HepG2 (cell line): ENCODE measurements around the gene WNT3. TPM values are rescaled to one million over a fixed set of nuclear protein-coding genes. Genes with fewer than 3 reads are reported as not detected.

Experiments
- ZNF292 ChIP-seq: sonication (generic); formaldehyde crosslinking; IDR thresholded peaks from 2 replicates; pipeline ENCODE4 v1.8.1; 2022; ENCODE audit warnings: mild to moderate bottlenecking, low read depth, missing genetic modification reagents, borderline replicate concordance
- ZNF563 ChIP-seq: sonication (generic); formaldehyde crosslinking; IDR thresholded peaks from 2 replicates; pipeline ENCODE4 v1.8.0; 2022; ENCODE audit warnings: mild to moderate bottlenecking, moderate library complexity, missing genetic modification reagents
- ZNF569 ChIP-seq: sonication (generic); formaldehyde crosslinking; IDR thresholded peaks from 2 replicates; pipeline ENCODE4 v1.5.0; 2020; ENCODE audit warnings: mild to moderate bottlenecking, missing genetic modification reagents, moderate library complexity, borderline replicate concordance
- ZNF749 ChIP-seq: sonication (generic); formaldehyde crosslinking; IDR thresholded peaks from 2 replicates; pipeline ENCODE4 v1.8.0; 2022; ENCODE audit warnings: mild to moderate bottlenecking, missing genetic modification reagents, moderate library complexity, borderline replicate concordance
- polyA plus RNA-seq, 8 experiments: library from polyadenylated mRNA; depleted of rRNA in 3 of 8; stranded (reverse) in 7 of 8; unstranded in 1 of 8; fragments of >200 nt; fragmentation: Illumina TruSeq in 4 of 8; extraction: Trizol in 4 of 8; gene quantifications; 2 replicates each; pipeline versions ENCODE4 v1.2.1 to v1.2.3, GENCODE V29; 2011 to 2016; ENCODE audit warnings: low read depth in 4 of 8, missing spikeins in 1 of 8, mixed read lengths in 1 of 8; ENCODE audit not compliant: insufficient read depth in 1 of 8
- total RNA-seq, 5 experiments: library from RNA; depleted of rRNA; stranded (reverse); fragments of >200 nt; fragmentation: Illumina TruSeq; extraction: Trizol; gene quantifications; 2 replicates each; pipeline ENCODE4 v1.2.3, GENCODE V29; 2016; ENCODE audit warnings: low read depth in 1 of 5
- TF ChIP-seq, protein P1 (sequence below), 2 experiments: sonication (generic) in 1 of 2; formaldehyde crosslinking in 1 of 2; IDR thresholded peaks; 2 replicates each; pipeline versions ENCODE4 v1.6.1 to v1.9.0; 2014 to 2022; ENCODE audit warnings: antibody characterized with exemption in 1 of 2, borderline replicate concordance in 1 of 2, inconsistent platforms in 1 of 2, low read depth in 1 of 2, missing genetic modification reagents in 1 of 2
- TF ChIP-seq, protein P2 (sequence below): sonication (generic); formaldehyde crosslinking; IDR thresholded peaks from 2 replicates; pipeline ENCODE4 v1.8.1; 2023; ENCODE audit warnings: mild to moderate bottlenecking, missing genetic modification reagents
- TF ChIP-seq, protein P3 (sequence below): sonication (generic); formaldehyde crosslinking; IDR thresholded peaks from 2 replicates; pipeline ENCODE4 v1.9.0; 2021; ENCODE audit warnings: missing genetic modification reagents, borderline replicate concordance
- TF ChIP-seq, protein P4 (sequence below): sonication (generic); formaldehyde crosslinking; IDR thresholded peaks from 2 replicates; pipeline ENCODE4 v1.5.0; 2020; ENCODE audit warnings: mild to moderate bottlenecking, missing genetic modification reagents, moderate library complexity
- TF ChIP-seq, protein P5 (sequence below): IDR thresholded peaks from 2 replicates; pipeline ENCODE4 v1.6.1; 2018; ENCODE audit warnings: missing genetic modification reagents
- TF ChIP-seq, protein P6 (sequence below): sonication (generic); formaldehyde crosslinking; IDR thresholded peaks from 2 replicates; pipeline ENCODE4 v1.5.0; 2020; ENCODE audit warnings: mild to moderate bottlenecking, missing genetic modification reagents, borderline replicate concordance

WNT3 gene
- total and polyA plus RNA-seq, 2 of the 13 experiments (the other 11 are each of a cell fraction or from before 2014, with no cell fraction given) = 8.5 to 10.3 TPM

DNA sequence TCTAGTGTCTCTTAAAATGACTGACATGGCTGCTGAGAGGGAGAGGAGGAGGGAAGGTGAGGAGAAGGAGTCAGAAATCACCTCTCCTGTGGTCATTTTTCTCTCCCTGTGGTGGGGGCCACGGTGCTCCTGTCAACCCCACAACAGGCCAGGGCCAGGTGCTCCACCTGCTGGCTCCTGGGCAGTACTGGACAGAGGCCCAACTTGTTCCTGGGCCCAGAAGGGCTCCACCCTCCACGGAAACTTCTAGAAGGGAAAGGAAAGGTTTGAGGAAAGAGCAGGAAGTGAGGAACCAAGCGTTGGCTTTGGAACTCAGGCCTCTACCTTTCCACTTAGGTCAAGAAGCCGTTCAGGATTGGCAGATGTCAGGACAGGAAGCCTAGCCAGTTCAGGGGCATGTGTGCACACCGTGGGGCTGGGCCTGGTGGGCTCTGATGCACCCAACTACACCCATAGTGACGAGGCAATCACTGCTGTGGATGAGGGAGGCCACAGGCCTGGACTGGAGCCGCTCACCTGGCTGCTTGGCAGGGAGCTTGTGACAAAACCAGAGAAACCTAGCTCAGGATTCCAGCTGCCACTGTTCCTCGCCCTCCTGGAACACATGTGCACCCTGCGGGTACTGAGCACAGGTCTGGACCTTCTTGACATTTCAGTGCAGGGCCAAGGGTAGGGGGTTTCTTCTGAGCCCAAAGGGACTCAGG is 36.1 kb downstream of the WNT3 start (continued):
- TF ChIP-seq, protein P1, sequence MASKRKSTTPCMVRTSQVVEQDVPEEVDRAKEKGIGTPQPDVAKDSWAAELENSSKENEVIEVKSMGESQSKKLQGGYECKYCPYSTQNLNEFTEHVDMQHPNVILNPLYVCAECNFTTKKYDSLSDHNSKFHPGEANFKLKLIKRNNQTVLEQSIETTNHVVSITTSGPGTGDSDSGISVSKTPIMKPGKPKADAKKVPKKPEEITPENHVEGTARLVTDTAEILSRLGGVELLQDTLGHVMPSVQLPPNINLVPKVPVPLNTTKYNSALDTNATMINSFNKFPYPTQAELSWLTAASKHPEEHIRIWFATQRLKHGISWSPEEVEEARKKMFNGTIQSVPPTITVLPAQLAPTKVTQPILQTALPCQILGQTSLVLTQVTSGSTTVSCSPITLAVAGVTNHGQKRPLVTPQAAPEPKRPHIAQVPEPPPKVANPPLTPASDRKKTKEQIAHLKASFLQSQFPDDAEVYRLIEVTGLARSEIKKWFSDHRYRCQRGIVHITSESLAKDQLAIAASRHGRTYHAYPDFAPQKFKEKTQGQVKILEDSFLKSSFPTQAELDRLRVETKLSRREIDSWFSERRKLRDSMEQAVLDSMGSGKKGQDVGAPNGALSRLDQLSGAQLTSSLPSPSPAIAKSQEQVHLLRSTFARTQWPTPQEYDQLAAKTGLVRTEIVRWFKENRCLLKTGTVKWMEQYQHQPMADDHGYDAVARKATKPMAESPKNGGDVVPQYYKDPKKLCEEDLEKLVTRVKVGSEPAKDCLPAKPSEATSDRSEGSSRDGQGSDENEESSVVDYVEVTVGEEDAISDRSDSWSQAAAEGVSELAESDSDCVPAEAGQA (IDR thresholded peaks at IDR 0.05; ENCODE audit: low read depth) = no peak
- TF ChIP-seq, protein P1 (CRISPR knock-in tag; IDR thresholded peaks at IDR 0.05; ENCODE audit: borderline replicate concordance) = no peak
- no peak for TF ChIP-seq ZNF569
- TF ChIP-seq, protein P2, sequence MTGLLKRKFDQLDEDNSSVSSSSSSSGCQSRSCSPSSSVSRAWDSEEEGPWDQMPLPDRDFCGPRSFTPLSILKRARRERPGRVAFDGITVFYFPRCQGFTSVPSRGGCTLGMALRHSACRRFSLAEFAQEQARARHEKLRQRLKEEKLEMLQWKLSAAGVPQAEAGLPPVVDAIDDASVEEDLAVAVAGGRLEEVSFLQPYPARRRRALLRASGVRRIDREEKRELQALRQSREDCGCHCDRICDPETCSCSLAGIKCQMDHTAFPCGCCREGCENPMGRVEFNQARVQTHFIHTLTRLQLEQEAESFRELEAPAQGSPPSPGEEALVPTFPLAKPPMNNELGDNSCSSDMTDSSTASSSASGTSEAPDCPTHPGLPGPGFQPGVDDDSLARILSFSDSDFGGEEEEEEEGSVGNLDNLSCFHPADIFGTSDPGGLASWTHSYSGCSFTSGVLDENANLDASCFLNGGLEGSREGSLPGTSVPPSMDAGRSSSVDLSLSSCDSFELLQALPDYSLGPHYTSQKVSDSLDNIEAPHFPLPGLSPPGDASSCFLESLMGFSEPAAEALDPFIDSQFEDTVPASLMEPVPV (CRISPR knock-in tag) = no peak
- TF ChIP-seq, protein P3, sequence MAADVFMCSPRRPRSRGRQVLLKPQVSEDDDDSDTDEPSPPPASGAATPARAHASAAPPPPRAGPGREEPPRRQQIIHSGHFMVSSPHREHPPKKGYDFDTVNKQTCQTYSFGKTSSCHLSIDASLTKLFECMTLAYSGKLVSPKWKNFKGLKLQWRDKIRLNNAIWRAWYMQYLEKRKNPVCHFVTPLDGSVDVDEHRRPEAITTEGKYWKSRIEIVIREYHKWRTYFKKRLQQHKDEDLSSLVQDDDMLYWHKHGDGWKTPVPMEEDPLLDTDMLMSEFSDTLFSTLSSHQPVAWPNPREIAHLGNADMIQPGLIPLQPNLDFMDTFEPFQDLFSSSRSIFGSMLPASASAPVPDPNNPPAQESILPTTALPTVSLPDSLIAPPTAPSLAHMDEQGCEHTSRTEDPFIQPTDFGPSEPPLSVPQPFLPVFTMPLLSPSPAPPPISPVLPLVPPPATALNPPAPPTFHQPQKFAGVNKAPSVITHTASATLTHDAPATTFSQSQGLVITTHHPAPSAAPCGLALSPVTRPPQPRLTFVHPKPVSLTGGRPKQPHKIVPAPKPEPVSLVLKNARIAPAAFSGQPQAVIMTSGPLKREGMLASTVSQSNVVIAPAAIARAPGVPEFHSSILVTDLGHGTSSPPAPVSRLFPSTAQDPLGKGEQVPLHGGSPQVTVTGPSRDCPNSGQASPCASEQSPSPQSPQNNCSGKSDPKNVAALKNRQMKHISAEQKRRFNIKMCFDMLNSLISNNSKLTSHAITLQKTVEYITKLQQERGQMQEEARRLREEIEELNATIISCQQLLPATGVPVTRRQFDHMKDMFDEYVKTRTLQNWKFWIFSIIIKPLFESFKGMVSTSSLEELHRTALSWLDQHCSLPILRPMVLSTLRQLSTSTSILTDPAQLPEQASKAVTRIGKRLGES (CRISPR knock-in tag) = no peak
- TF ChIP-seq, protein P4, sequence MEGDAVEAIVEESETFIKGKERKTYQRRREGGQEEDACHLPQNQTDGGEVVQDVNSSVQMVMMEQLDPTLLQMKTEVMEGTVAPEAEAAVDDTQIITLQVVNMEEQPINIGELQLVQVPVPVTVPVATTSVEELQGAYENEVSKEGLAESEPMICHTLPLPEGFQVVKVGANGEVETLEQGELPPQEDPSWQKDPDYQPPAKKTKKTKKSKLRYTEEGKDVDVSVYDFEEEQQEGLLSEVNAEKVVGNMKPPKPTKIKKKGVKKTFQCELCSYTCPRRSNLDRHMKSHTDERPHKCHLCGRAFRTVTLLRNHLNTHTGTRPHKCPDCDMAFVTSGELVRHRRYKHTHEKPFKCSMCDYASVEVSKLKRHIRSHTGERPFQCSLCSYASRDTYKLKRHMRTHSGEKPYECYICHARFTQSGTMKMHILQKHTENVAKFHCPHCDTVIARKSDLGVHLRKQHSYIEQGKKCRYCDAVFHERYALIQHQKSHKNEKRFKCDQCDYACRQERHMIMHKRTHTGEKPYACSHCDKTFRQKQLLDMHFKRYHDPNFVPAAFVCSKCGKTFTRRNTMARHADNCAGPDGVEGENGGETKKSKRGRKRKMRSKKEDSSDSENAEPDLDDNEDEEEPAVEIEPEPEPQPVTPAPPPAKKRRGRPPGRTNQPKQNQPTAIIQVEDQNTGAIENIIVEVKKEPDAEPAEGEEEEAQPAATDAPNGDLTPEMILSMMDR (CRISPR knock-in tag) = peak; percentile 96
- TF ChIP-seq, protein P5, sequence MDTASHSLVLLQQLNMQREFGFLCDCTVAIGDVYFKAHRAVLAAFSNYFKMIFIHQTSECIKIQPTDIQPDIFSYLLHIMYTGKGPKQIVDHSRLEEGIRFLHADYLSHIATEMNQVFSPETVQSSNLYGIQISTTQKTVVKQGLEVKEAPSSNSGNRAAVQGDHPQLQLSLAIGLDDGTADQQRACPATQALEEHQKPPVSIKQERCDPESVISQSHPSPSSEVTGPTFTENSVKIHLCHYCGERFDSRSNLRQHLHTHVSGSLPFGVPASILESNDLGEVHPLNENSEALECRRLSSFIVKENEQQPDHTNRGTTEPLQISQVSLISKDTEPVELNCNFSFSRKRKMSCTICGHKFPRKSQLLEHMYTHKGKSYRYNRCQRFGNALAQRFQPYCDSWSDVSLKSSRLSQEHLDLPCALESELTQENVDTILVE (CRISPR knock-in tag) = no peak; the same call in 1 of the 2 replicates
- no peak for TF ChIP-seq ZNF292
- TF ChIP-seq ZNF563 (CRISPR knock-in tag) = no peak
- TF ChIP-seq ZNF749 (CRISPR knock-in tag) = no peak
- TF ChIP-seq, protein P6, sequence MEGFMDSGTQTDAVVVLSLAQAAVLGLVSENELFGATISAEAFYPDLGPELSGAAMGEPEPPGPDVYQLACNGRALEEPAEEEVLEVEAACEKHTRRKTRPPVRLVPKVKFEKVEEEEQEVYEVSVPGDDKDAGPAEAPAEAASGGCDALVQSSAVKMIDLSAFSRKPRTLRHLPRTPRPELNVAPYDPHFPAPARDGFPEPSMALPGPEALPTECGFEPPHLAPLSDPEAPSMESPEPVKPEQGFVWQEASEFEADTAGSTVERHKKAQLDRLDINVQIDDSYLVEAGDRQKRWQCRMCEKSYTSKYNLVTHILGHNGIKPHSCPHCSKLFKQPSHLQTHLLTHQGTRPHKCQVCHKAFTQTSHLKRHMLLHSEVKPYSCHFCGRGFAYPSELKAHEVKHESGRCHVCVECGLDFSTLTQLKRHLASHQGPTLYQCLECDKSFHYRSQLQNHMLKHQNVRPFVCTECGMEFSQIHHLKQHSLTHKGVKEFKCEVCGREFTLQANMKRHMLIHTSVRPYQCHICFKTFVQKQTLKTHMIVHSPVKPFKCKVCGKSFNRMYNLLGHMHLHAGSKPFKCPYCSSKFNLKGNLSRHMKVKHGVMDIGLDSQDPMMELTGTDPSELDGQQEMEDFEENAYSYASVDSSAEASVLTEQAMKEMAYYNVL (CRISPR knock-in tag) = no peak
